GDM1 (cell line): Measurements from ENCODE around the gene PRSS36.

ENCODE experiments used
- DNase-seq: peaks from one replicate; lab custom pipeline; 2025; lab: John Stamatoyannopoulos, UW

The PRSS36 gene

DNA sequence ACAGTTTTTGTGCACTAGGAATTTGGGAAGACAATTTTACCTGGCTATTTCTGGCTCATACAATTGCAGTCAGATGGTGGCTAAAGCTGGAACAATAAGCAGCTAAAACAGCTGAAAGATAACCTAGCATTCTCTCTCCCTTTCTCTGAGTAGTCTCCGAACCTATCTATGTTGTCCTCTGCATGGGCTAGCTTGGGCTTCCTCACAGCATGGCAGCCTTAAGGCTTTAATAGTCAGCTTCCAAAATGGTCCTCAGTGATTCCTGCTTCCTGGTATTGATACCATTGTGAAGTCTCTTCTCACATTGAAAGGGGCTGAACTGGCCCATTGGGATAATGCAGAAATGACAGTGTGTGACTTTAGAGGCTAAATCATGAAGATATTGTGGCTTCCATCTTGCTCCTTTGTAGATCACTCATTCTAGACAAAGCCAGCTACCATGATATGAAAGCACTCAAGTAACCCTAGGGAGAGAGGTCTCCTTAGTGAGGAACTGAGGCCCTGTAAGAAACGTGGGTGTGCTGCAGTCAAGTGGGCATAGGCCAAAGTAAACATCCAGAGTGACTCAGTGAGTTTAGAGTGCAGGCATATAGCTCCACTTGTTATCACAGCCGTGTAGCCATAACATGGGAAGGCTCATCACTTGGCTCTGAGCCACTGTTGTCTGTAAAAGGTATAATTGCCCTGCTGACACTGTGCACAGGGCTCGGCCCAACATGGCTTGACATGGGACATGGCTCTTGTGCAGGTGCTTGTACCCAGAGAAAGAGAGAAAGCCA is 49.8 kb downstream of the PRSS36 start:
- DNase-seq, result no peak

DNA sequence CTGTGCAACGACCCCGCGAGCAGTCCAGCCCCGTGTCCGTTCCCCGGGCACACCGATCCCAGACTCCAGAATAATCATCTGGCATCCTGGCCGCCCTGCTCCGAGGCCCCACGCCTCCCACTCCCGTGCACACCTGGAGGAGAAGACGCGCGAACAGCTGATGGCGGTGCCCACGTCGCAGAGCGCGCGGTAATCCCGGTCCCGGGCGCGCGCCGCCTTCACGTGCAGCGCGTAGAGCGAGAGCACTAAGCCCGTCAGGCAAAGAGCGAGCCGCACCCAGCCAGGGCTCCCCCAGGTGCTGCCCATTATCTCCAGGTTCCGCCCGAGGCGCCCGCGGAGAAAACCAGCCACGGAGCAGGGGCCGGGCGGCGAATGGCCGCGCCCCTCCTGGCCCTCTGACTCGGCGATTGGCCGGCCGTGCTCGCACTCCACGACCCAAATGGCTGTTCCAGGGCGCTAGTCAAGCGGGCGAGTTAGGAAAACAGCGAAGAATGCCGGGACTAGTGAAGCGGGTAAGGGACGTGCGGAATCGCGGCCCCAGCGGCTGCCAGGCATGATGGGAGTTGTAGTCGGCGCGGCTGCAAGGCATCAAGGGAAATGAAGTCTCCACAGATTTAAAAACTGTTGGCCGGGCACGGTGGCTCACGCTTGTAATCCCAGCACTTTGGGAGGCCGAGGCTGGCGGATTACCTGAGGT is 55.3 kb downstream of the PRSS36 start, which contains the start of gene VKORC1:
TSS of gene VKORC1 (minus strand) at position 374 of the 697 bp plus-strand sequence. CDS start at position 306, 68 bp downstream.
- DNase-seq, result peak; percentile 95

DNA sequence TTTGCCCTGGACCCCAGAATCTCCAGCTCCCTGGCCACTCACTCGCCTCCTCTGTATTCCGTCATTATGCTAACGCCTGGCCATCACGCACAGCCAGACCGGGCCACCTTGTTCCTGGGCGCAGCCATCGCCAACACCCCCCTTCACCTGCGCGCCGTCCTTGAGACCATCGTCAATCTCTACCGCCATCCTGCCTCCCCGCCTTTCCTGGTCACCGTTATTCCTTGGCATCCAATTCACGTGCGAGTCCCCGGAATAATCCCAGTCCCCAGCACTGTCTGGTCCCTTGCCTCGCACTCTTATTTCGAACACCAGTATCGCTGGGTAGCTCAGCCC is 55.8 kb downstream of the PRSS36 start:
- DNase-seq, result no peak

DNA sequence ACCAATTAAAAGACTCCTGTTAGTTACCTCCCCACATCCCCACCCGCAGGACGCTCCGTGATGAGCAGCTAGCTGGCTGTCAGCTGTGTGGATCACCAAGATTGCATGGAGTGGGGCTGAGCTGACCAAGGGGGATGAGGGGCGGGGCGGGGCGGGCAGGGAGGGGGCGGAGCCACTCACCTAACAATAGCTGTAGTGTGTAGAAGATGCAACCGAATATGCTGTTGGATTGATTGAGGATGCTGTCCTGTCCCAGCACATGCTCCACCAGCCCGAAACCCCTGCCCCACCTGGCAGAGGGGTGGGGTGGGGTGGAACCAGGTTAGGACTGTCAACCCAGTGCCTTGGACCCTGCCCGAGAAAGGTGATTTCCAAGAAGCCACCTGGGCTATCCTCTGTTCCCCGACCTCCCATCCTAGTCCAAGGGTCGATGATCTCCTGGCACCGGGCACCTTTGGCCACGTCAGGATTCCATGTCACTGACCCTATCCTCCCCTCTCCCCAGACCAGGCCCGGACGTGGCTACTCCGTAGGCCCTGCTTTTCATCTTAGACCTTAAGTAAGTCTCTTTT is 56.6 kb downstream of the PRSS36 start:
- no peak for DNase-seq

DNA sequence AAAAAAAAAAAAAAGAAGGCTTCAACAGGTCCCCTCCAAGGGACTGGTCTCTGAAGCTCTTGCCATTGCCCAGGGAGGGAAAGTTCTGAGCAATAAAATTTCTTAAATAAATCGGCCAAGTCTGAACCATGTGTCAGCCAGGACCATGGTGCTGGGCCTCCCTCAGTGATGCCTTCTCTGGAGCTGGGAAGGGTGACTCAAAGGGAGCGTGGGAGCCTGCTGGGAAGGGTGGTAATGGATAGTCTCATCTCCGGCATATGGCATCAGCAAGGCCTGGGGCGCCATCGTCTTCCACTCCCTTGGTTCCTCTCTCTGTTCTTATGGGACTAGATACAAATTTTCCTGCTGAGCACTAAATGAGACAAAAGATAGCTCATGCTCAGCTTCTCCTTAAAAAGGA is 57.5 kb downstream of the PRSS36 start:
- no peak for DNase-seq

DNA sequence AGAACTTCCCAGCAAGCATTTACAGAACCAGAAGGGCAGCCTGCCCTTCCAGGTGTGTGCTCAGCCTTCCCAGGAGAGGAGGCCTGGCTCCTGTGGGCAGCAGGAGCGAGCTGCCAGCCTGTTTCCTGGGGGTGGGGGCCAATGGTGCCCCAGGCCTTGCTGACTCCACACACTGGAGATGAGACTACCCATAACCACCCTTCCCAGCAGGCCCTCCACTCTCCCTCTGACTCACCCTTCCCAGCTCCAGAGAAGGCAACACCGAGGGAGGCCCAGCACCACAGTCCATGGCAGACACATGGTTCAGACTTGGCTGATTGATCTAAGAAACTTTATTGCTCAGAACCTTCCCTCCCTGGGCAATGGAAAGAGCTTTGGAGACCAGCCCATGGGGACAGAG is 59.3 kb downstream of the PRSS36 start:
- DNase-seq, result no peak

DNA sequence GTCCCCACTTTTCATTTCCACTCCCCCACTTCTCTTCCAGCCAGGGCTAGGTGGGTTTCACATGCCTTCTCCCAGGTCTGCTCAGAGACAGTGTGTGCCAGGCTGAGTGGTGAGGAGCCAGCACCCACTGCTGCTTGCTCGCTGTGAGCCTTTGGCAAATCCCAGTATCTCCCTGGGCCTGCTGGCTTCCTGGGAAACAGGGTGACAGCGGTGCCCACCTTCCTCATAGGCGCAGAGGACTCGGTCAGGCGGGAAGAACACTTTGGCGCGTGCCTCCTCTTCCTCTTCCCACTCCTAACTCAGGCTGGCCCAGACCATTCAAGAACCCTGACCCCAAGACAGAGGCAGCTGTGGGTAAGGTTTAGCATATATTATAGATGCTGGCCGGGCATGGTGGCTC is 60.7 kb downstream of the PRSS36 start:
- DNase-seq, result no peak
